Right ventricle myocardium superior (tissue), 1 donor: Measurements from ENCODE around the gene POGZ. TPM values are rescaled to one million over a fixed set of nuclear protein-coding genes. Genes with fewer than 3 reads are reported as not detected.
"Not testable (repeated sequence)": the region's sequence is repeated elsewhere in the genome, so short reads cannot be mapped to it uniquely, and the experiment has no call there.

Experiments
- ATAC-seq: fragments of 200-7000 bp; cut with Tn5 transposase; one replicate; pipeline ENCODE4 v1.9.1; 2020; ENCODE audit warnings: mild to moderate bottlenecking; ENCODE audit not compliant: poor library complexity
- DNase-seq: peaks from one replicate; pipeline ENCODE4 v3.0.0-alpha.2; 2020
- intact Hi-C: fragments of 100-400 bp; cut with DNase I; formaldehyde crosslinking; loops from one replicate; pipeline ENCODE4 v1.11.2; 2022
- total RNA-seq: library from RNA; stranded (reverse); fragmentation: NEBNext Ultra II Directional; extraction: Animal tissue kit (Norgen Biotek cat#: 25700); gene quantifications from one replicate; pipeline ENCODE4 v1.2.1, GENCODE V29; 2021
- donor health status: DM: no; HTN: yes; CAD: no; lungs with severe emphysema.

The POGZ gene
- total RNA-seq, 1 donor from 2014 or later = 42.0 TPM

DNA sequence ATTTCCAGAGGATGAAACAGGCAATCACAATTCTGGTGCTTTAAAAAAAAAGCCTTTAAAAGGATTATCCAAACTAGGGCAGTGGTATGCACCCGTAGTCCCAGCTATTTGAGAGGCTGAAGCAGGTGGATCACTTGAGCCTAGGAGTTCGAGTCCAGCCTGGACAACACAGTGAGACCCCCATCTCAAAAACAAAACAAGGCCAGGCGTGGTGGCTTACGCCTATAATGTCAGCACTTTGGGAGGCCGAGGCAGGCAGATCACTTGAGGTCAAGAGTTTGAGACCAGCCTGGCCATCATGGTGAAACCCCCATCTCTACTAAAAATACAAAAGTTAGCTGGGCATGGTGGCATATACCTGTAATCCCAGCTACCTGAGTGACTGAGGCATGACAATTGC lies 25.5 kb downstream of the POGZ start:
- intact Hi-C loops, DNase-seq, ATAC-seq: not testable (repeated sequence)

DNA sequence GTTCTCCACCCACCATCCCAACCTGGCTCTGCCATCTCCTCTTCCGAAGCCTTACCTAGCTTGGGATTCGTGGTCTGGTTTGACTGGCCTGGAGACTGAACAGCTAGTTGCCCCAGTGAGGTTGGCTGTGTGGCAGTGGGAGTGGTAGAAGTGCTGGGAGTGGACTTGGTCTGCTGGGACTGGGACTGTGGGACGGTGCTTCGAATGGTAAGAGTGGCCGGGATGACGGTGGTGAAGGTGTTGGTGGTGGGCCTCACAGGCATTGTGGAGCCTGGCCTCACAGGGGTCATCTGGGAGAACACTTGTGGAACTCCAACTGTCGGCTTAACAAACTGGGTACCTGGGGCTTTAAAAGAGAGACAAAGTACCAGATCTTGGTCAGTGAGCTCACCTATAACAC lies 31.2 kb downstream of the POGZ start:
- no peak for DNase-seq
- intact Hi-C loops = no loop called here
- ATAC-seq = no peak

DNA sequence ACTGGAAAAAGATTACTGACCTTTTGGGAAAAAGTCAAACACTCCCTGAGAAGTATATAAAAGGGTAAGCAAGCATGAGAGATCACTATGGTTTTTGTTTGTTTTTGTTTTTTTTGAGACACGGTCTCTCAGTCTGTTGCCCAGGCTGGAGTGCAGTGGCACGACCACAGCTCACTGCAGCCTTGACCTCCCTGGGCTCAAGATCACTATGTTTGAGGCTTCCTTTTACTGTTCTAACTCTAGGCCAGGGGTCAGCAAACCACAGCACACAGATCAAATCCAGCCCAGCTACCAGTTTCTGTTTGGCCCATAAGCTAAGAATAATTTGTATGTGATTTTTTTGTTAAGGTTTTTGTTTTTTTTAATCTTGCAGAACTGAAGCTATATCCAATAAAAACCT lies 34.2 kb downstream of the POGZ start:
- ATAC-seq (no peak), DNase-seq (no peak)
- intact Hi-C loops = no loop called here

DNA sequence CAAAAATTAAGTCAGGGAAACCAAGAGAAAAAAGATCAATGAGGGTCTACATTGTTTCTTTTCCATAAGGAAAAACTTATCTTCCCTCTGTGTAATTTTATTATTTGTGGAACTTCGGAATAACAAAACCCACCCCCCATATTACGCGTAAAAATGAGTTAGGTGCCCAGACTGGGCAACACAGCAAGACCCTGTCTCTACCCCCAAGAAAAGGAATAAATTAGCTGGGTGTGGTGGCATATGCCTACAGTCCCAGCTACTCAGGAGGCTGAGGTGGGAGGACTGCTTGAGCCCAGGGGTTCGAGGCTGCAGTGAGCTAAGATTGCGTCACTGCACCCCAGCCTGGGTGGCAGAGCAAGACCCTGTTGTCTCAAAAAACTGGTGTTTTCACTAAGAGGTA lies 39.5 kb downstream of the POGZ start:
- intact Hi-C loops = no loop called here
- no peak for ATAC-seq
- no peak for DNase-seq

DNA sequence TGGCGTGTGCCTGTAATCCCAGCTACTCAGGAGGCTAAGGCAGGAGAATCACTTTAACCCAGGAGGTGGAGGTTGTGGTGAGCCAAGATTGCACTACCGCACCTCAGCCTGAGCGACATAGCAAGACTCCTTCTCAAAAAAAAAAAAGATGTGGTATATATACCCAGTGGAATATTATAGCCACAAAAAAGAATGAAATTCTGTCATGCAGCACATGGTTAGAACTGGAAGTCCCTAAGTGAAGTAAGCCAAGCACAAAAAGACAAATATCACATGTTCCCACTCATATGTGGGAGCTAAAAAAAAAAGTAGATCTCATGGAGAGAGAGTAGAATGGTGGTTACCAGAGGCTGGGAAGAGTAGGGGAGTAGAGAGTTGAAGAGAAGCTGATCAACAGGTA lies 41.2 kb downstream of the POGZ start:
- intact Hi-C loops = no loop called here
- DNase-seq (no peak), ATAC-seq (no peak)

DNA sequence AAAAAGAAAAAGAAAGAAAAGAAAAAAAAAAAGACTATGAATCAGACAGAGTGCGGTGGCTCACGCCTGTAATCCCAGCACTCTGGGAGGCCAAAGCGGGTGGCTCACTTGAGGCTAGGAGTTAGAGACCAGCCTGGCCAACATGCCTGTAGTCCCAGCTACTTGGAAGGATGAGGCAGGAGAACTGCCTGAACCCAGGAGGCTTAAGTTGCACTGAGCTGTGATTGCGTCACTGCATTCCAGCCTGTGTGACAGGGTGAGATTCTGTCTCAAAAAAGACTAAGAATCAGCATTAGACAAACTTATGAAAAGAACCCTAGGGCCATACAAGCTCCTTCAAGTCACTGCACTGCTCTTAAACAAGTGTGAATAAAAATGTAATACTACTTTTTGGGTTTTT lies 43.1 kb downstream of the POGZ start:
- DNase-seq (no peak), ATAC-seq (peak; percentile 18)
- intact Hi-C loops = no loop called here

DNA sequence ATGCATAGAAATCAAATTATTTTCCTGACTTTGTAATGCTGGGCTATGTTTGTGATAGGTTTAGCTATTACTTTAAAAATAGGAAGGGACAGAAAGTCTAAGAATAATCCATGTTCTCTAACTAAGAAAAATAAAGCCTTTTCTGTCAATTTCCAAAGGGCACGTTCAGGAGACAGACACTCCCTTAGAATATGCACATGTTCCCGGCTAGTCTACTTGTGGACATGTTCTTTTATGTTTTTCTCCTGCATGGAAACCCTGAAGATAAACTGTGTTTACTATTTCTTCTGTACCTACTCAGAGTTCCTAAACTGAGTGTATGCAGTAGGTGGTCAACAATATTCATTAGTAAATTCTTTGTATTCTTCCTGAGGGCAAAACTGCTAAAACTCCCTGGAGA lies 47.4 kb downstream of the POGZ start:
- DNase-seq (no peak), ATAC-seq (no peak)
- intact Hi-C loops = no loop called here

DNA sequence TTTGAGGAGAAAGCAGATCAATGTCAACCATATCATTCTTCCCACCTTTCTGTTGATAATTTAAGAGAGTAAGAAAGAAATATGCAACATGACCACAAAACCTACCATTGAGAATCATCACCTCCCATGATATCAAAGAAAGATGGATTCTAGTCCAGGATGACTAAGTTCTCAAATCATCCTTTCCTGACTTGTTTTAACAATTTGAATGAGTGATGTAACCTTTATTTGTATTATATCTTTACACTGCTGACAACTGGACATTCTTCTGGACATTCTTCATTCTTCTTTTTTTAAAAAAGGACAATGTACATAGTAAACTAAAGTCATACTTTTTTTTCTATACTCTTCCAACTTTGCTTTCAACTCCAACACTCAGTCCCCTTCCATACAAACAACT lies 50.4 kb downstream of the POGZ start:
- DNase-seq (no peak), ATAC-seq (no peak)
- intact Hi-C loops = no loop called here

DNA sequence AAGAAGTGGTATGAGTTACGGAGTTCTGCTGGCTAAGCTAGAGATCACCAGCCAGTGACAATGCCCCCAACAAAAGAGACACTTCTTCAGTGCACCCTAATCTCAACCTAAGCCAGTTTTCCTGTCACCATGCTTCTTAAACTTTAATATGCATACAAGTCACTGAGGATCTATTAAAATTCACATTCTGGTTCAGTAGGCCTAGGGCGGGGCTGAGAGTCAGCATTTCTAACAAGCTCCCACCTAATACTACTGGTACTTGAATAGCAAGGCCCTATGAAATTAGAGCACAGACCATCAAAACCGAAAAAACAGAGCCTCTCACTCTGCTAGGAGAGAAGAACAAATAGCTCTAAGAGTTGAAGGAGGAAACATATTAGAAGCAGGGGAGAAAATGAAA lies 52.0 kb downstream of the POGZ start:
- DNase-seq (no peak), ATAC-seq (no peak)
- intact Hi-C loops = no loop called here

DNA sequence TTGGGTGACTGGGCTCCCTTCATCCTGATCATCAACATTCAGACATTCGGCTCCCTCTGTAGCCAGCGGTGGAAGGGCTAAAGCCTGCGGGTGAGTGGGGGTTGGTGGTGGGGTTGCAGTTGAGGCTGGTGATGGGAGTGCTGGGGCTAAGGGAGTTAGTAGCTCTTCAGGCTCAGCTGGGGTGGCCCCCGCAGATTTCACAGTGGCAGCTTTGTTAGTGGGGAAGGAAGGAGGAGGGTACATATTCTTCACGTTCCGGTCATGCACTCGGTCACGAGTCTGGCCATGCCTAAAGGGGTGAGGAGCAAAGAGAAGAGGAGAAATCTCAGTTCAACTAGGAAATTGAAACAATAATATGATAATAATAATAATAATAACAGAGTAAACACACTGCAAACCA lies 53.1 kb downstream of the POGZ start:
- ATAC-seq = no peak
- intact Hi-C loops = no loop called here
- DNase-seq = no peak

DNA sequence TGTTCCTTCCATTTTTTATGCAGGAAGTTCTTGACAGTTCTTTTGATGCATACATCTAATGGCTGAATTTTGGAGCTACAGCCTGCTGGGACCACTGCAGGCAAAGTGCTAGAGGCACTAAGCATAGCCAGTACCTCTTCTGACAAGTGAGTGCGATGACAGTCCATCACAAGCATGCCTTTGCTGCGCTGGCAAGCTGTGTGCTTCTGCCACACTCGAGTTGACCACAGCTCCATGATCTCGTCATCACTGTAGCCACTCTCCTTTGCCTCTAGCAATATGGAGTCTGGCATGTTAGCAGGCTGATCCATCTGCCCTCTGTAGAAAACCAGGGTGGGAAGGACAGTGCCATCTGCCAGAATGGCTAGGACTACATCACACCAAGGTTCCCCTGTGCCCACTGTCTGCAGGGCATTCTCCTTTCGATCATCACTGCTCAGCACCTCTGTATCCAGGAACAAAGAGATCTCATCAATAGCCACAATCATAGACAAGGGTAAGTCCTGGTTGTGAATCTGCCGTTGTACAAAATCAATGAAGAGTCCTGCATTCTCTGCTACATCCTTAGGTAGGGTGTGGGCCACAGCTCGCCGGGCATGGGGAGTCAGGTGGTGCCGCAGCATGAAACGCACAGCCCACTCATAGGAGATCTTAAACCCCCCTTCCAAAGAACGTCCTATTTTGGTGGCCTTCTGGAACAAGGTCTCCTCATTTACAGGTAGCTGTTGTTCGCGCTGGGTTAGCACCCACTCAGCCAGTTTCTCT lies 53.9 kb downstream of the POGZ start:
- DNase-seq (no peak), ATAC-seq (peak; percentile 63)
- intact Hi-C loops = no loop called here

DNA sequence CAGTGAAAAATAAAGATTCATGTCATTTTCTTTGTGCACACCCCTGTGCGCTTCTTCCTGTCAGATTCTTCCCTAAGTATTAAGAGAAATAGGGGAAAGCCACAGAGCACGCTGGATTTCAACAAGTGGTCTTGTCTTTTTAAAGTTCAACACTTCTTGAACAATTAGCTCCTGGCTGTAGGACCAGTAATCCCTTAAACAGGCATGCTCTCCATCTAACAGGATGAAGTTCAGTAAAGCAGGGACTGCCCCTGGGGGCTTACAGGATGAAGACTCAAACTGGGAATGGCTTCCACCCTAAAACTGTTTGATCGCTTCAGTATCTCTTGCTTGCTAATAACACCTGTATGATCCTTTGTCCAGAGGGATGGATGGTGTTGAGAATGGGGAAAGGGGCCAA lies 55.7 kb downstream of the POGZ start:
- no peak for DNase-seq
- ATAC-seq = no peak
- intact Hi-C loops = no loop called here

DNA sequence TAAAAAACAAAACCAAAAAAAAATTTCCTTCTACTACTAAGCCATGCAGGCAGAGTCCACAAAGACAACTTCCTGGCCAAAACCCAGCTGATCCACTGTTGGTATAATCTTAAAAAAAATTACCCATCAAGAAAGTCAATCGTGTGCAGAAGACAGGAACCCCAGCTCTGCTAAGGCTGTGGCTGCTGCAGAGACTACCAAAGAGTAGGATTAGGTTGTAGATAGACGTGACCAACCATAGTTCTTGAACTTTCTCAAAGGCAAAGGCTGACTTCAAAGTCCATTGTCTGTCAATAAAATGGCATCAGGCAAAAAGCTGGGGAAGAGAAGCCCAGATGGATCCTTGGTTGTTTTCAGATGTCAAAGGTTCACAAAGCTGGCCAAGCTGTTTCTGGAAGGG lies 56.5 kb downstream of the POGZ start:
- DNase-seq (no peak), ATAC-seq (no peak)
- intact Hi-C loops = no loop called here

DNA sequence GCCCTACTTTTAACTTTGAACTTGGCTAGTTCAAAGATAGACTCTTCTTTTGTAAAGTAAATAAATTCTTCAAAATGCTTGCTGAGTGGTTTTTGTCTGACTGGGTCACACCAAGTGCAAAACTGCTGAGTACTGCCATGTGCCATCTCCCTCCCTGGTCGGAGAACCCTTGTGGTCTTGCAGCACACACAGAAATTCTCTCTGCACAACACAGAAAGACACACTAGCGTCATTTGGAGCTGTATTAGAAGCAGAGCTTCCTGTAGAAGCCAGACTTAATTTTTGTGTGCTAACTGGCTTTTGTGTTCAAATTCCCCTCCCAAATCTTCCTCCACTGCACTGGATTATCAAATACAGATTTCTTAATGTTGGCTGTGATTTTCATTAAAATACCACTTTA lies 57.4 kb downstream of the POGZ start:
- DNase-seq = no peak
- ATAC-seq = no peak
- intact Hi-C loops = no loop called here

DNA sequence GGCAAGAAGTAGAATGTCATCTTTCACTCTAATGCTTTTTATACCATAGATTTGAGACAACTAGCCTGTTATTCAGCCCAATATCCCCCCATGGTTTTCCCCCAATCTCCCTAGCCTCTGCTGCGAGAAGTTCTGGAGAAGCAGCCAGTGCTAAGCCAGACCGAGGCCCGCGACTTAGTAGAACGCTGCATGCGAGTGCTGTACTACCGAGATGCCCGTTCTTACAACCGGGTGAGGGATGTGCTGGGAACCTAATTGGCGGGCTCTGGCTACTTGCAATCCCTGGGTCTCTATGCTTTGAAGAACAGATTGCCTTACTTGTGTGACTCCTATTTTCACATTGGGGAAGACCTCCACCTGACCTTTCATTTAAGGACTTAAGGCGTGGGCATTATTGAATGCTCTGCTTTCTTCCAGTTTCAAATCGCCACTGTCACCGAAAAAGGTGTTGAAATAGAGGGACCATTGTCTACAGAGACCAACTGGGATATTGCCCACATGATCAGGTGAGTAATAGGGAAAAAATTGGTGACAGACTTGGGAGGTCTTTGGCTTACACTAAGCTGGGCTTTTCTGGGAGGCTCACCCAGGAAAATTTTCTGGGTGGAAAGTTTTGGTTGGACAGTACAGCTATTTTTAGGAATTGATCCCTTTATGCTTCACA lies 58.0 kb downstream of the POGZ start:
- ATAC-seq (no peak), DNase-seq (no peak)
- intact Hi-C loops = no loop called here

DNA sequence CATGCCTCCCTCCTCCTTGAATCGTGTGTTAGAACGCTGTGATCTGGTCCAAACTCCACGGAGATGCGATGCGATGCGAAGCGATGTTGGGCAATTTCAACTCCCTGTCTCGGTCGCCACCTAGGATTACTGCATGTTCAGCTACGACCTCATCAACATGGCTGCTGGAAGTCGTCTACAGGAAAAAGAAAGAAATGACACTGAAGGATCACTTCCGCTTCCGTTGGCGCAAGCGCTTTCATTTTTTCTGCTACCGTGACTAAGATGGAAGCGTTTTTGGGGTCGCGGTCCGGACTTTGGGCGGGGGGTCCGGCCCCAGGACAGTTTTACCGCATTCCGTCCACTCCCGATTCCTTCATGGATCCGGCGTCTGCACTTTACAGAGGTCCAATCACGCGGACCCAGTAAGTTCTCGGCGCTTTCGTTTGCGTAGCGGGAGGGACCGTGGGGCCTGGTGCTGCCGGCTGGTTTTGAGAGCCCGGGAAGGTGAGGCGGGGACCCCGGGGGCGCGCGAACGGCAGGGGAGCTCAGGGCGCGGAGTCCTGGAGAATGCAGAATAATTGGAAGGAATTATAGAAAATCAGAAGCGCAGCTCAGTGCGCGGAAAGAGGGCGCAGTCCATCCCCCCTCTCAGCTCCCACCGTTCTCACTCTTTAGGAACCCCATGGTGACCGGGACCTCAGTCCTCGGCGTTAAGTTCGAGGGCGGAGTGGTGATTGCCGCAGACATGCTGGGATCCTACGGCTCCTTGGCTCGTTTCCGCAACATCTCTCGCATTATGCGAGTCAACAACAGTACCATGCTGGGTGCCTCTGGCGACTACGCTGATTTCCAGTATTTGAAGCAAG lies 59.7 kb downstream of the POGZ start, which contains the start of gene PSMB4:
Gene PSMB4, plus strand, starts transcription at position 250 of the 848 bp plus-strand sequence. Its CDS starts 15 bp downstream, at position 265.
- ATAC-seq (peak; percentile 97), DNase-seq (peak; percentile 81)
- intact Hi-C loops = loop anchor here (5.0 kb wide), 1 partner anchor 97 kb away; no protein-coding TSS in a partner anchor

DNA sequence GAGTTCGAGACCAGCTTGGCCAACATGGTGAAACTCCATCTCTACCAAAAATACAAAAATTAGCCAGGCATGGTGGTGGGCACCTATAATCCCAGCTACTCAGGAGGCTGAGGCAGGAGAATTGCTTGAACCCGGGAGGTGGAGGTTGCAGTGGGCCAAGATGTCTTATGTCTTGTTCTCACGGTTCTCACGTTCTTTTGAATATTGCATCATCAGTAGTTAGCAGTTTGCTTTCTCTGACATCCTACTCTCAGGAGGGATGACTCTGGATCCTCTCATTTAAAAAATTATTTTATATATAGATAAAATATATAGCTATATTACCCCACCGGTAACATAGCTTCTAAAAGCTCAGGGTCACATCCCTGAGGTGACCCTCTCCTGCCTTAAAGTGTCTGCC lies 63.0 kb downstream of the POGZ start:
- DNase-seq, ATAC-seq: not testable (repeated sequence)
- intact Hi-C loops = loop anchor here (5.0 kb wide), 1 partner anchor 94 kb away; no protein-coding TSS in a partner anchor

DNA sequence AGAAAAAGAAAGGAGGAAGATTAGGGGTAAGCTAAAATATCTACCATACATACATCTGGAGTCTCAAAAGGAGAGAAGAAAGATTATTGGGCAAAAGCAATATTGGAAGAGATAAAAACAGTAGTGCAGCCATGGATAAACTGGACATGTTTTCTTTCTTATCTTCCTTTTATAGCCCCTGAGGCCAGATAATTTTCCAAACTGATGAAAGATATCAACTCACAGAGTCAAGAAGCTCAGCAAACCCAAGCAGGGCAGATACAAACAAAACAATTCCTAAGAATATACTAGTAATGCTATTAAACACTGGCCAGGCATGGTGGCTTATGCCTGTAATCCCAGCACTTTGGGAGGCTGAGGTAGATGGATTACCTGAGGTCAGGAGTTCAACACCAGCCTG lies 65.7 kb downstream of the POGZ start:
- no peak for ATAC-seq
- intact Hi-C loops = no loop called here
- DNase-seq = no peak

DNA sequence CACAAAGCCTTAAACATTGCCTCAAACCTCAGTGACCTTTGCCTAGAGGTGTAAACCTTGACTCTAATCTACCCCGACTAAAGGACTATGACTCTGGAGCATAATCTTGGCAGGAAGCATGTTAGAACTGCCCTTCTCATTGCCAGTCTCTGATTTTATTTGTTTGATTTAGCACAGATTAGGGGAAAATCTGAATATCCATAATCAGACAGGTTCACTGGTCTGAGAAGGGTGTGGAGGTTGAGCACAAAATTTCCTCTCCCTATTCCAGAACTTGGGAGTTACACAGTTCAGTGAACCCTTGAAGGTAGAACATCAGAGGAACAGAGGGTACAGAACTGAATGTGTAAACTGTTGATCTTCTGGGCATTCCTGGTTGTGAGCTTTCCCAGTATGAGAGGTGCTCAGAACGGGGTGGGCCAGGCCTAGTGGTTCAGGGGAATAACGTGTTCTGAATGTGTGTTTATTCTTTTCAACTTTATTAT lies 68.2 kb downstream of the POGZ start:
- DNase-seq (no peak), ATAC-seq (no peak)
- intact Hi-C loops = no loop called here
